Fibroblast of skin of scalp (primary cell): ENCODE results near the gene PTH2.

Experiments used
- DNase-seq: peaks from one replicate; pipeline ENCODE4 v3.0.0-alpha.2; 2013

PTH2 gene

DNA sequence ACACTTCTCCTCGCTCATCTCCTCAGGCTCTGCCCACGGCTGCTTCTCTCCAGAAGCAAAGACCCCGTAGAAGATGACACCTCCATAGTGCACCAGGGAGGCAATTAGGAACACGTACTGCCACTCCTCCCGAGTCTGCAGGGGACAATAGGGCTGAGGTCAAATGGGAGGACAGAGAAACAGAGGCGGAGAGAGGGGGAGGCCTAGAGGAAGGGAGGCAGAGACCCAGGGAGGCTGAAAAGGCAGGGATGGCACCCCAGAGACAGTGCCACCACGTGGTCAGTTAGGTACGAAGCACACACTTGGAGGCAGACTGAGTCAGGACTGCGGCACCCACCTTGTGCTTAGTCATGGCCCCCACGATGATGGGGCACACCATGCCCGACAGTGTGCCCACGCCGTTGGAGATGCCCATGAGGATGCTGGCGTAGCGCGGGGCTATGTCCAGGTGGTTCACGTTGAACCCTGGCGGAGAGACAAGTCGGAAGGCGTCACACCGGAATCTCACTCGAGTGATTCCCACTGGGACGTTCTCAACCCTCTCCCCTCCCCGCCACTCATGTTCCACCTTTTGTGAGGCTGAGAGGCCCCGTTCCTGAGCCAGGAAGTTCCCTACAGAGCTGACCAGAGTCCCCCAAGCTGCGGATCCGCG is 7.6 kb upstream of the PTH2 start:
- DNase-seq: no peak

DNA sequence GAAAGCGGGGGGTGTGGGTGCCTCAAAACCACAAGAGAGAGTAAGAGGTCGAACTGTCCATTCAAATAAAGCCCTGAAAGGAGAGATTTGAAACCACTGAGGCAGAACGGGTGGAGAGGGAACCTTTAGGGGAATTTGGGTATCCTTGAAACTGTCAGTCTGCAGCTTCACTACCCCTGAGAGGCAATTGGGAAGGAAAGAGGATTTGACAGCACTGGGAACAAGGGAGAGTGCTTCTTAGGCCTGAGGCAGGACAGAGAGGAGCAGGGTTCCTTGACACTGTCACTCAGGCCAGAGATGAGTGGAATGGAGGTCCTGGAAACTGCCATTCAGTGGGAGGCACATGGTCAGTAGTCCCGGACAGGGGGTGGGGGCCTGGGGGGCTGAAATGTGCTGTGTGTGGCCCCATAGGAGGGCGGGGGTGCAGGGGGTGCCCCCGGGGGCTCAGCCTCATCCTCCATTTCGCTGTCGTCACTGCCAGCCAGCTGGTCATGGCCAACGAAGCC is 7.0 kb upstream of the PTH2 start:
- no peak for DNase-seq

- no peak for DNase-seq
These were observed 5.6 kb upstream of the PTH2 start for GRCh38 chr19:49428547-49429451.

DNA sequence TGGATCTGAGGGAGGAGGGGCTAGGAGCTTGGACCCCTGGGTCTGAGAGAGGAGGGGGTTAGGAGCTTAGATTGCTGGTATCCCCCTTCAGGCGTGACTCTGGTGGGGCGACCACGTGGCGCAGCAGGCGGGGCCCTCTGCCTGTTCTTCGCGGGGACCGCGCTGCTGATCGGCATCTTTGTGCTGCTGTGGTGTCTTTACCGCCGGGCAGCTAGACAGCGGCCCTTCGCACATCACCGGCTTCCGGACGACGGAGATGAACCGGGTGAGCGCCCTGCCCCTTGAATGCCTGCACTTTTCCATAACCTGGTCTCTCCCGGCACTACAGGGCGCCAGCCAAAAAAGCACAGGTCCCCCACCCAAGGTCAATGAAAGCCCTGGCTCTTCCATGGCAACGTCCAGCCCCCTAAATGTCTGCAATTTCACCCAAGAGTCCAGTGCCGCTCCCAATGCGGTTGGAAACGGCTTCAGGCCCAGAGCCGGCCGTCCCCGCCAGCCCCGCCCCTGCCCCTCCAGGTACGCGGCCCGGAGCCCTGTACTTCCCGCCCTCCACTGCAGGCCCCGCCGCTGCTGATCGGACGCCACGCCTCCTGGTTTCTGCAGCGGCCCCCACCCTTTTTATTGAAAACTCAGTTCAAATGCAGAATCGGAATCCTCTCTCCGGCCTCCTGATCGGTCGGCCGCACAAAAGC is 4.8 kb upstream of the PTH2 start:
- DNase-seq: no peak

- no peak for DNase-seq
These were observed 4.1 kb upstream of the PTH2 start for GRCh38 chr19:49427339-49427738.

GRCh38 chr19:49425922-49426592 is 2.8 kb upstream of the PTH2 start:
- DNase-seq: no peak

DNA sequence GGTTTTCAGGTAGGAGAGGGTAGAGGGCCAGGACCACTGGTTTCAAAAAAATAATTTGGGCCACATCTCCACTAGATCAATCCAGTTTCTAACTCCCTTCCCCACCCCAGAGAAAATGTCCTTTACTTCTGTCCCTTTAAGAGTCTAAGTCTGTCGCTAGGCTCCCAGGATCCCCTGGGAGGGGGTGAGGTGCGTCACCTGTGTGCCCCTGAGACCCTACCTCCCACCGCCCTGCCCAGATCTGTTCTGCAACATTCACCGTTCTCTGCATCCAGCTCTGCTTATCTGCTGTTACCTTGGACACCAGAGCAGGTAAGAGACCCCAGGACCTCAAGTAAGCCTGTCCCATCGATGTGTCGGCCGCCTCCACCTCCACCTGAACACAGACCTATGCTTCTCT is 1.9 kb upstream of the PTH2 start, which contains the start of gene GFY:
Gene GFY (plus strand): TSS at position 211 of the 400 bp plus-strand sequence. CDS start 1,043 bp downstream, outside the sequence.
- DNase-seq: no peak

GRCh38 chr19:49423985-49424303 is 703 bp upstream of the PTH2 start:
- no peak for DNase-seq

DNA sequence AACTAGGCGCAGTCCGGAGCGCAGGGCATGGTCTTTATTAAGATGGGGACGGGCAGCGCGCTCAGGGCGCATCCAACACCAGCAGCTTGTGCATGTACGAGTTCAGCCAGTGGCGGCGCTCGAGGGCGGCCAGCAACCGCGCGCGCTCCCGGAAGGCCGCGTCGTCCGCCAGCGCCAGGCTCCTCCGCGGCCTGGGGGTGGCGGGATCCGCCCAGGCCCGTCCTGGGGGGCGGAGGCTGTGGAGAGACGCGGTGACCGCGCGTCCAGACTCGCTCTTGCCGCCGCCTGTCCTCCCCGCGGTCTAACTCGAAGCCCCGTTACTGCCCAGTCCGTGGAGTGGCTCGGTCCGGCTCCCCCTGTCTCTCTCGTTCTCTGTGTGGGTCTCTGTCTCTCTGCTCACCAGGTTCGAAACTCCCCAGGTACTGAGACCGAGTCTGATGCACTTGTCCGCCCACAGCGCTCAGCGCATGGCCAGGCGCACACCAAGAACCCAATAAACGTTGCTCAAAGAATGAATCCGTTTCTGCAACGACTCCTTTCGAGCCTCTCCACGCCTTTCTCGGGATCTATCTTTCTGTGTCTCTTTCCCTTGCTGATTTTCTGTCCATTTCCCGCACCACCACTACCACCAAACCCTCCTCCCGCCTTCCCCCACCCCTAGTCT is 702 bp downstream of the PTH2 start:
- peak; percentile 35 for DNase-seq

DNA sequence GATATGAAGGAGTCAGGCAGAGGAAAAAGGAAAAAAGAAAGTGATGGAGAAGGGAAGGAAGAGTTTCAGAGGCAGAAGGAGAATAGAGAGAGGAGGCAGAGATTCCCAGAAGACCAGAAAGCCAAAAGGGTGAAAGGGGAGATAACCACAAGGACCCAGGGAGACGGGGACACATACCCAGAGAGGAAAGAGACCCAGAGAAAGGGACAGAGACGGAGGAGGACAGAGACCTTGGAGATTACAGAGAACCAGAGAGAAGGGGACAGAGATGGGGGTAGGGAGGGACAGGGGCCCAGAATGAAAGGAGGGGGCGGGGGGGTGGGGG is 1.4 kb downstream of the PTH2 start:
- DNase-seq: no peak

GRCh38 chr19:49421039-49421877 is 2.0 kb downstream of the PTH2 start:
- DNase-seq: peak; percentile 54

DNA sequence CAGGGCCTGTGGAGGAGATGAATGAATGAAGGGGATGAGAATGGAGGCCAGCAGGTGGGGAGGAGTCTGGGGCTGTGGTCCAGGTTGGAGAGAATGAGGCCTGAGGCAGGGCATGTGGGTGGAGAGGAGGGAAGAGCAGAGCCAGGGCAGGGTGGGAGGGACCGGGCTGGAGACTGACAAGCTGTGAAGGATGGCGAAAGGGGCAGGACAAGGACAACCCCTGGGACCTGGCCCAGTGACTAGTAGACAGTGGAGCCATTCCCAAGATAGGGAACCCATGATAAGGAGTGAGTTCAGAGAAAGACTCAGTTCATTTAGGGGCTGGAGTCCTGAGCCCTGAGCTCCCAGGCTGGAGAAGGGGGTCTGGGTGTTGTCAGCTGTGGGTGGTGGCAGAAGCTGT is 3.0 kb downstream of the PTH2 start:
- no peak for DNase-seq

GRCh38 chr19:49419173-49419572 is 4.1 kb downstream of the PTH2 start:
- DNase-seq: no peak

- DNase-seq: no peak
These were observed 4.7 kb downstream of the PTH2 start for GRCh38 chr19:49418511-49418910.

- DNase-seq: no peak
These were observed 6.2 kb downstream of the PTH2 start for GRCh38 chr19:49417088-49417487.

DNA sequence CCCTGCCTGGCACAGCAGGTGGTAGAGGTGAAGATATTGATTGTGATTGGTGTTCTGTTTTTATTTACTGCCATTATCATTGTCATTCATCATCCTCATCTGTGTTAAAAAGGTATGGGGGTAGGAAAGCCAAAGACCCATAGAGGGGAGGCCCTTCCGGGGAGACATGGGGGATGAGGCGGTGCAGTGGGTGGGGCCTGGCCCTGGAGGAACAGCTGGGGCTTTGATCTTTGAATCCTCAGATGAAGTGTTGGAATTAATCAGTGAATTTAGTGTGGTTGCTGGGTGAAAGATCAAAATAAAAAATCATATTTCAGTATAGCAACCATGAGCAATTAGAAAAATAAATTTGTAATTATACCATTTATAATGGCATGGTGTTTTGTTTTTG is 7.4 kb downstream of the PTH2 start:
- DNase-seq: no peak

- peak; percentile 15 for DNase-seq
These were observed 8.0 kb downstream of the PTH2 start for GRCh38 chr19:49415102-49415809.

- DNase-seq: no peak
These were observed 9.0 kb downstream of the PTH2 start for GRCh38 chr19:49414256-49414655.

DNA sequence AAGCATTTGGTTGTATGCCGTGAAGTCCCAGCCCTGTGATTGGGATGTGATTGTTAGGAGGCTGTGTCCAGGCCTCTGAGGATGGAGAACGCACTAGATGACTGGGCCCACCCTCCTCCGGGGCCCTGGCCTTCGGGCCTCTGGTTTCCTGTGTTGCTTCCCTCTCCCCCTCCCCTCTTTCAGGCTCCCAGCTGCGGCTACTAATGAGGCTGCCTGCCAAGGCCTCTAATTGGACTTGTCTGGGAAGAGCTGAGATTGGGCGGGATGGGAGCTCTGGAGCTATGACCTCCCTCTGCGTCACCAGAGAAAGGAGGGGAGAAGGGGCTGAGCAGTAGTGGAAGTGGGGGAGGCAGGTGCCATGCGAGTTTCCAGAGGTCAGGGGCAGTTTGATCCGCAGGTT is 9.9 kb downstream of the PTH2 start:
- DNase-seq: peak; percentile 19

- DNase-seq: no peak
These were observed 11.4 kb downstream of the PTH2 start for GRCh38 chr19:49411681-49412326.
